Ishikawa (cell line): ENCODE results near the gene NBAS.

Source experiments
- EP300 ChIP-seq: IDR thresholded peaks from 2 replicates; pipeline ENCODE4 v1.6.1; 2012; ENCODE audit warnings: borderline replicate concordance
- MAX ChIP-seq: IDR thresholded peaks from 2 replicates; pipeline ENCODE4 v1.6.1; 2012
- YY1 ChIP-seq: IDR thresholded peaks from 2 replicates; pipeline ENCODE4 v1.6.1; 2012; ENCODE audit warnings: low read depth

DNA sequence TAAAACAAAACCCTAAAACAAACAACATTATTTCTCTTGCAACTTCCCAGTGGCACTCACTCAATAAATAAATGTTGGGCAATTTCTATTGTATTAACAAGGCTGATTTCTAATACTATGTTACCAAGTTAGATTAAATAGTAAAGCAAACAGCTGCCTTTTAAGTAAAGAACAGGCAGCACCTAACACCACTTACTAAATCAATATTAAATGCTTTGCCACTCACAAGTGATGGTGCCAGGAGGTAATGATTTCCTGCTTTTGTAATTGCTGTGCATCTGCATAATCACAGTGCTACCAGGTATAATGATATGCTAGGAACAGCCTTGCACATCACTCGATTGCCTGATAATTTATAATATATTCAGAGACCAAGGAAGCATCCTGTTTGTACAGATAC, 276.5 kb downstream of the NBAS start:
- TF ChIP-seq MAX (no peak), EP300 (no peak), YY1 (no peak)
